Esophagus mucosa (tissue), 1 donor: ENCODE data around the gene LHX3. TPM values are rescaled to one million over a fixed set of nuclear protein-coding genes. Genes with fewer than 3 reads are reported as not detected.

Experiments used
- ATAC-seq: fragments of 200-7000 bp; cut with Tn5 transposase; one replicate; pipeline ENCODE4 v1.9.1; 2020
- total RNA-seq: library from RNA; stranded (reverse); gene quantifications from one replicate; pipeline ENCODE4 v1.2.4, GENCODE V29; 2023
- donor health status: DM: yes; HTN: yes; CAD: no.

Gene LHX3
- 0.08 TPM for total RNA-seq

GRCh38 chr9:136204838-136205706, at the start of gene LHX3:
TSS of gene LHX3 (minus strand) at chr9:136205128. CDS start at chr9:136205012, 116 bp downstream.
- peak; percentile 26 for ATAC-seq

- ATAC-seq: no peak
Measured at GRCh38 chr9:136253246-136254130, 48.6 kb upstream of the LHX3 start.

GRCh38 chr9:136252846-136253245, 47.9 kb upstream of the LHX3 start:
- no peak for ATAC-seq

- no peak for ATAC-seq
Measured at GRCh38 chr9:136252281-136252680, 47.4 kb upstream of the LHX3 start.

- no peak for ATAC-seq
Measured at GRCh38 chr9:136251264-136252115, 46.6 kb upstream of the LHX3 start.

GRCh38 chr9:136250676-136251075, 45.7 kb upstream of the LHX3 start:
- no peak for ATAC-seq

- ATAC-seq: no peak
Measured at GRCh38 chr9:136249877-136250559, 45.1 kb upstream of the LHX3 start.

GRCh38 chr9:136248951-136249876, 44.3 kb upstream of the LHX3 start:
- ATAC-seq: no peak

- ATAC-seq: no peak
Measured at GRCh38 chr9:136247947-136248637, 43.2 kb upstream of the LHX3 start.

GRCh38 chr9:136247551-136247916, 42.6 kb upstream of the LHX3 start:
- ATAC-seq: no peak

- ATAC-seq: no peak
Measured at GRCh38 chr9:136246849-136247550, 42.1 kb upstream of the LHX3 start.

GRCh38 chr9:136245219-136246150, 40.6 kb upstream of the LHX3 start, which contains the start of gene QSOX2:
TSS of gene QSOX2 (minus strand) at chr9:136245812. CDS start at chr9:136245803, 9 bp downstream.
- ATAC-seq: peak; percentile 85

- no peak for ATAC-seq
Measured at GRCh38 chr9:136244969-136245218, 40.0 kb upstream of the LHX3 start.

GRCh38 chr9:136244122-136244968, 39.4 kb upstream of the LHX3 start:
- ATAC-seq: no peak

GRCh38 chr9:136243631-136244030, 38.7 kb upstream of the LHX3 start:
- no peak for ATAC-seq

- ATAC-seq: no peak
Measured at GRCh38 chr9:136242918-136243525, 38.1 kb upstream of the LHX3 start.

GRCh38 chr9:136242248-136242647, 37.3 kb upstream of the LHX3 start:
- no peak for ATAC-seq
